Stimulated activated CD8-positive, alpha-beta memory T cell treated with anti-CD3 and anti-CD28 coated beads, Interleukin-7, amount 100 ng/mL, for 1 hour (primary cell): Measurements from ENCODE around the gene RAB10.

Experiments used
- DNase-seq, 2 donors: peaks; one replicate each; pipeline ENCODE4 v3.0.0-alpha.2; 2020; ENCODE audit warnings: low read depth in 2 of 2

RAB10 gene

GRCh38 chr2:26178746-26179436, 145.0 kb downstream of the RAB10 start:
- DNase-seq, result no peak

- no peak for DNase-seq
Observed at GRCh38 chr2:26179446-26179913, 145.6 kb downstream of the RAB10 start.

GRCh38 chr2:26182441-26182840, 148.6 kb downstream of the RAB10 start:
- DNase-seq, result no peak

- DNase-seq, result no peak
Observed at GRCh38 chr2:26182887-26183630, 149.2 kb downstream of the RAB10 start.

- DNase-seq, result no peak
Observed at GRCh38 chr2:26184121-26184520, 150.2 kb downstream of the RAB10 start.

GRCh38 chr2:26184555-26185303, 150.8 kb downstream of the RAB10 start:
- DNase-seq, result peak; percentile 61 to 75

- no peak for DNase-seq
Observed at GRCh38 chr2:26185304-26185928, 151.5 kb downstream of the RAB10 start.

- DNase-seq, result no peak
Observed at GRCh38 chr2:26185954-26186770, 152.3 kb downstream of the RAB10 start.
